ENCODE measurements around the gene RHBDL2.

- TF ChIP-seq EP300 (IDR thresholded peaks at IDR 0.05) (no peak), CTCF (IDR thresholded peaks at IDR 0.05) (no peak)
Measured at GRCh38 chr1:38892976-38893375, 48.7 kb downstream of the RHBDL2 start.
